Mesenteric fat pad (tissue), 1 donor: ENCODE measurements around the gene SERHL2. TPM values are rescaled to one million over a fixed set of nuclear protein-coding genes. Genes with fewer than 3 reads are reported as not detected.

Experiments
- total RNA-seq: library from RNA; stranded (reverse); fragmentation: NEBNext Ultra II Directional; extraction: Animal tissue kit (Norgen Biotek cat#: 25700); gene quantifications from one replicate; pipeline ENCODE4 v1.2.1, GENCODE V29; 2021
- donor health status: DM: yes; HTN: yes; CAD: no.

Gene SERHL2
- total RNA-seq, 1 donor from 2014 or later = 1.00 TPM

Other genes starting within 250 kb of the SERHL2 start
- 17.6 TPM for gene NFAM1, start 121.6 kb upstream of the SERHL2 start, total RNA-seq
- 44.8 TPM for gene RRP7A, start 34.2 kb upstream of the SERHL2 start, total RNA-seq
- 38.2 TPM for gene POLDIP3, start 60.9 kb downstream of the SERHL2 start, total RNA-seq
- 3.2 TPM for gene ATP5MGL, start 86.6 kb downstream of the SERHL2 start, total RNA-seq
- gene CYB5R3, start 95.4 kb downstream of the SERHL2 start, total RNA-seq = 490 TPM
- gene A4GALT, start 166.9 kb downstream of the SERHL2 start, total RNA-seq = 42.1 TPM